ENCODE measurements around the gene PACS1.
"Not testable (repeated sequence)": the region's sequence is repeated elsewhere in the genome, so short reads cannot be mapped to it uniquely, and the experiment has no call there.

The PACS1 gene

GRCh38 chr11:66075273-66075672, 5.2 kb downstream of the PACS1 start:
- no peak for DNase-seq (ENCODE audit: low read depth)

GRCh38 chr11:66076561-66076960, 6.5 kb downstream of the PACS1 start:
- DNase-seq (ENCODE audit: low read depth), result no peak
- no peak overlapping the region for H3K4me3 ChIP-seq (ENCODE audit: low read depth, low read length)
- no peak for TF ChIP-seq CTCF (IDR thresholded peaks at IDR 0.05; ENCODE audit: control insufficient read depth, extremely low read depth, insufficient read depth)

More at GRCh38 chr11:66075273-66075672, 5.2 kb downstream of the PACS1 start:
- TF ChIP-seq CTCF (IDR thresholded peaks at IDR 0.05; ENCODE audit: control insufficient read depth, extremely low read depth, insufficient read depth), result no peak
- no peak overlapping the region for H3K4me3 ChIP-seq (ENCODE audit: low read depth, low read length)

GRCh38 chr11:66077927-66078326, 7.9 kb downstream of the PACS1 start:
- H3K4me3 ChIP-seq (ENCODE audit: low read depth, low read length), result no peak overlapping the region
- no peak for DNase-seq (ENCODE audit: low read depth)
- TF ChIP-seq CTCF (IDR thresholded peaks at IDR 0.05; ENCODE audit: control insufficient read depth, extremely low read depth, insufficient read depth), result no peak

- DNase-seq (ENCODE audit: low read depth); H3K4me3 ChIP-seq (ENCODE audit: low read depth, low read length): not testable (repeated sequence)
Observed at GRCh38 chr11:66078949-66079348, 8.9 kb downstream of the PACS1 start.

GRCh38 chr11:66080055-66080817, 10.2 kb downstream of the PACS1 start:
- no peak overlapping the region for H3K4me3 ChIP-seq (ENCODE audit: low read depth, low read length)
- TF ChIP-seq CTCF (IDR thresholded peaks at IDR 0.05; ENCODE audit: control insufficient read depth, extremely low read depth, insufficient read depth), result no peak
- no peak for DNase-seq (ENCODE audit: low read depth)

- TF ChIP-seq CTCF (IDR thresholded peaks at IDR 0.05; ENCODE audit: control insufficient read depth, extremely low read depth, insufficient read depth), result no peak
- 0 out of 2 replicates have a peak overlapping the region, but pooled peaks have one; percentile 8 for H3K4me3 ChIP-seq (ENCODE audit: low read depth, low read length)
- DNase-seq (ENCODE audit: low read depth), result peak; percentile 92
Observed at GRCh38 chr11:66081505-66081904, 11.4 kb downstream of the PACS1 start.

- TF ChIP-seq CTCF (IDR thresholded peaks at IDR 0.05; ENCODE audit: control insufficient read depth, extremely low read depth, insufficient read depth), result no peak
- H3K4me3 ChIP-seq (ENCODE audit: low read depth, low read length), result no peak overlapping the region
- peak; percentile 48 for DNase-seq (ENCODE audit: low read depth)
Observed at GRCh38 chr11:66082946-66083698, 13.1 kb downstream of the PACS1 start.

Measured in LNCaP clone FGC (cell line).